HG02884 (cell line): ENCODE measurements around the gene PLA2G2E.

Source experiments
- ATAC-seq: cut with Tn5 transposase; IDR thresholded peaks from one replicate; pipeline ENCODE4 v1.9.1; 2021; ENCODE audit warnings: mild to moderate bottlenecking, moderate library complexity; ENCODE audit not compliant: unreplicated experiment

PLA2G2E gene, protein sequence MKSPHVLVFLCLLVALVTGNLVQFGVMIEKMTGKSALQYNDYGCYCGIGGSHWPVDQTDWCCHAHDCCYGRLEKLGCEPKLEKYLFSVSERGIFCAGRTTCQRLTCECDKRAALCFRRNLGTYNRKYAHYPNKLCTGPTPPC

DNA sequence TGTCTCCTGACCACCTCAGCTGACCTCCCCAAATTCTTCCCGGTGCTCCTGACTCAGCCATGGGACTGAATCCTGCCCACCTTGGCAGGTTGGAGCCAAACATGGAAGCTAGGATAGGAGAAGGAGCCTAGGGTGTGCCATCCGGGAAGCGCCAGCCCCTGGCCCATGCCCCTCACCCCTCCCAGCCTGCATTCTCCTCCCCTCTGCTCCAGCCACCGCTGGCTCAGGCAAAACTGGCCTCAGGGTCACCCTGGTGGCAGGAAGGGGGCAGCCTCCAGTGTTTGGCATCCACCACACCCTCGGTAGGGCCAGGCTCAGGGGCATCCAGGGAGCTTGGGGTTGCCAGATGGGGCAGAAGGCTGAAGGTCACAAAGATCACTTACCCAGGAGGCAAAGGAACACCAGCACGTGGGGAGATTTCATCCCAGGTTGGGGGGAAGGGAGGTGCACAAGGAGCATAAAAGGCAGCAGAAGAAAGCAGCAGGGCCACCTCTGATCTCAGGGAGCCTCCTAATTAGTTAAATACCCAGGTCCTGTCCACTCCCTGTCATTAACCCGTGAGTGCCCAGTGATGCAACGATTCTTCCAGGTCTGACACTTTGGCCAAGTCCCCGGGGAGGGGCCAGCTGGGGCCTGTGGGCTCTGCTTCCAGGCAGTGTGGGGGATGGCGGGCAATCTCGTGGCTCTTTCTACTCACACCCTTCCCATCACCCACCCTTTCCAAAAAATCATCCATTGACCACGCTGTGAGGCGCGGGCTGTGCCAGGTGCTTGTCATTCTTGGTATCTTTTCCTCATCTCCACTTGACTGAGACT, at the start of gene PLA2G2E:
PLA2G2E (minus strand) TSS at position 481 of the 816 bp plus-strand sequence; CDS start at position 423, 58 bp downstream.
- ATAC-seq: no peak

GRCh38 chr1:19971664-19972063, 48.2 kb upstream of the PLA2G2E start:
- ATAC-seq: no peak

DNA sequence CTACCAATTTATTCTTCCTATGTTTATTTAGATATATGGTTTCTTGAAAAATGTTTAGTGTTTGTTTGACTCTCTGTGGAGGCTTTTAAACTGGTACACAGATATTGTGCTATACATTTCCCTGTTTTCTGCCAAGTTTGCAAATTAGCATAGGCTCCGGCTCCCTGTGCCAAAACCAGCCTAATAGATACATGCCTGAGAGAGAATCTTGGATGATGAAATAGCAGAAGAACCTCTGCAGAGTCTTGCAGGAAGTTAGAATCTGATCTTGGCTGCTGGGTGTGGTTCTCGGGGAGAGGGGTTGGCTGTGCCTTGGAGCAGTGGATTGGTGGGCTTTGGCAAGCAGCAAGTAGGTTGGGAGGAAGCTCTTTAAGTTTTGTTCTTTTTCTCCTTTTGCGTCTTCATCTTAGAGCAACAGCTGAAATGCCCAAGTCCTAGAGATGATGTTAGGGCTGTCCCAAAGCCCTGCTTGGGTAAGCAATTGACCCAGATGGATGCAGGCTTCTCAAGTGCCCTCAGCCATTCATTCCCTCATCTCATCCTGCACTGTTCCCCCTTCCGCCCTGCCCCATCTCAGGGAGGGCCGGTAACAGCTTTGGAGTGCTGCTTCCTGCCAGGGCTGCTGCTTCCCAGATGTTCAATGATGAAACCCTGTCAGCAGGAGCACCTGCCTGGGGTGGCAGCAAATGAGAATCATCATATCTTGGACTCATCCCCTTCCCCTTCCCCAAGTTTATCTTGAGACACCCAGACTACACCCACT, 46.7 kb upstream of the PLA2G2E start:
- no peak for ATAC-seq

GRCh38 chr1:19967808-19968207, 44.4 kb upstream of the PLA2G2E start:
- ATAC-seq: no peak

- ATAC-seq: no peak
Observed at GRCh38 chr1:19964542-19964941, 41.1 kb upstream of the PLA2G2E start.

DNA sequence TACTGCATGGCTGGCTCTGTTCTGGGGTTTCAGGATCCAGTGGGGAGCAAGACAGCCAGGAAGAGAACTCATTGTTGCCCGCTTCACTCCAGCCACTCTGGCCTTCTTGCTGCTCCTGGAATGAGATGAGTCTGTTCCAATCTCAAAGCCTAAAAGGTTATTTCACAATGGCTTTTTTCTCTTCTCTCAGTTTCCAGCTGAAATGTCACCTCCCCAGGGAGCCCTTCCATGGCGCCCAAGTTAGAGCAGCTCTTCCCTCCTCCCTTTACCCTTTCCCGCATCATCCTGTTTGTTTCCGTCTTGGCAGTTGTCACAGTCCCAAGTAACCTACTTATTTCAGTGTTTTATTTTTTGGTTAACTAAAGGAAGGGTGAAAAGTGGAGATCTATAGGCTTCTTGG, 40.2 kb upstream of the PLA2G2E start:
- ATAC-seq: no peak

DNA sequence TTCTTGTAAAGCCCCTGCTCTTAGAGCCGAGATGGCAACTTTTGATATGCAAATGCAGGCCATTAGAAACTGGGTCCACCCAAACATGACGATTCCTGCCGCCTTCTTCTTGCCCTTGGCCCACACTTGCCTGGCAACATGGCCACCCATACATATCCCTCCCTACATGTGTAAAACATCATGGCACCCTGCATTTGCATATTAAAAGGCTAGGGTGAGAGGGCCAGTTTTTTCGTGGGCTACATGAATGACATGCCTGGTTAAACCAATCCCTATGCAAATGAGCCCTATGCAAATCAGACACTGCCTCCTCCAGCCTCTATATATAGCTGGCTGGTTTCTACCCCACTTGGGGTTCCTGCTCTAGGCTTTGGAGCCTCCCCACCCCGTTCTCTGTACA, 37.2 kb upstream of the PLA2G2E start:
- no peak for ATAC-seq

- ATAC-seq: no peak
Observed at GRCh38 chr1:19957779-19958178, 34.4 kb upstream of the PLA2G2E start.

- no peak for ATAC-seq
Observed at GRCh38 chr1:19955534-19956170, 32.2 kb upstream of the PLA2G2E start.

- ATAC-seq: no peak
Observed at GRCh38 chr1:19954059-19954458, 30.6 kb upstream of the PLA2G2E start.

- no peak for ATAC-seq
Observed at GRCh38 chr1:19949016-19949415, 25.6 kb upstream of the PLA2G2E start.

- no peak for ATAC-seq
Observed at GRCh38 chr1:19946971-19947370, 23.6 kb upstream of the PLA2G2E start.

- no peak for ATAC-seq
Observed at GRCh38 chr1:19946331-19946751, 22.9 kb upstream of the PLA2G2E start.

DNA sequence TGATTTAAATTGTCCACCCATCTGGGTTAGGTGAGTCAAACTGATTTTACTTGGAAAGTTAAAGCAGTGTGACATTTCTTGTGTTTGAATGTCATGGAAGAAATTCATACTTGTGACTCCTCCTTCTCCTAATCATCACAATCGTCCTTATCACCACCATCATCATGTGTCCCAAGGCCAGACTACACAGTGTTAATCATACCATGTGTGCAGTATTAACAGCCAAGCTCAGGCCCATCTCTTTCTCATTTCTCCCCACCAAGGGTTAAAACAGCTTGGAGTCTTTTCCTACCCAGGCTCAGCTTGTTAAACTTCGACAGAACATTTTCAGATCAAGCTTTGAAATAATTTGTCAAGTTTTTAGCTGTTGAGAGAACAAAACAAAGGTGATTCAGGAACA, 22.5 kb upstream of the PLA2G2E start:
- no peak for ATAC-seq

DNA sequence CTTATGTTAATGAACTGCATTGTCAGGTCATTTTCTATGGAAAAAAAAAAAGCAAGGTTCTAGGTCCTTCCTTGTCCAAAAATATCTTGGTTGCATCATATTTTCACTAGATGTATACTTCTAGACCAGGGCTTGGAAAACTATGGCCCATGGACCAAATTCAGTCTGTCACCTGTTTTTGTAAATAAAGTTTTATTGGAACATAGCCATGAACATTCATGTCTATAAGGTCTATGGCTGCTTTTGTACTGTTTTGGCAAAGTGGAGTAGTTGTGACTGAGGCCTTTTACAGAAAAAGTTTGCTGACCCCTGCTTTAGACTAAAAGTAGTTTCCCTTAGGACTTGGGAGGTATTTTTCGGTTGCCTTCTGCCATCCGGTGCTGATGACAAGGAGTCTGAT, 19.2 kb upstream of the PLA2G2E start:
- ATAC-seq: no peak

DNA sequence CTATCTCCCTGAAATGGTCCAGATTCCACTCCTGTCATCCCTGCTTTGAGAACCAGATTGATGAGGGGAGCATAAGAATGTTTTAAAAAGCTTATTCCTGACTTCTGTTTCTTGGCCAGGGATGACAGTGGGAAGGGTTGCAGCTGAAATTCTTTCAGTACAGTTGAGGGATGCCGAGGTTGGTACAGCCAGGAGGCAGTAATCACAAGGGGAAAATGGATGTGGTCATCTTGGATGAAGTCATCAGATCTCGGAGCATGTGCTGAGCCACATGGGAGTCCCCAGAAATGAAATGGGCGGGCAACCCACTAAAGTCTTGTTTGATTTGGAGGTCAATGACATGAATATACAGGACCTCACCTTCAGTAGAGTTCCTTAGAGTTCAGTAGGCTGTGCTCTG, 18.7 kb upstream of the PLA2G2E start:
- no peak for ATAC-seq

DNA sequence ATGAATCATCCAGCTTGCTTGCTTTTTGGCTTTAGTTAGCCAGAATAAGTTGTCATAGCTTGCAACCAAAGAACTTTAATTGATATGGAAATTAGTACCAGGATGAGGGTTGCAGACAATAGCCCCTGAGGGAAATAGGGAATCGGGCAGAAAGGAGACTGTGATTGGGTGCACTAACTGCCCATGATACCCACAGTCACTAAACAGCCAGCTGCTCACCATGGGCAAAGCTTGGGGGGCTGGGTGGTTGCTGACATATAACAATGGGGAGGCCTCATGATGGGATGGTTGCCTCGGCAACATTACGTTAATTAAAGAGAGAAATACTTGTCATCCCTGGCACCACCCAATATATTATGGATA, 17.8 kb upstream of the PLA2G2E start:
- no peak for ATAC-seq

- no peak for ATAC-seq
Observed at GRCh38 chr1:19940486-19941205, 17.2 kb upstream of the PLA2G2E start.

- ATAC-seq: no peak
Observed at GRCh38 chr1:19938472-19938871, 15.1 kb upstream of the PLA2G2E start.

- ATAC-seq: no peak
Observed at GRCh38 chr1:19936061-19936750, 12.8 kb upstream of the PLA2G2E start.
